HT-29 (cell line): ENCODE measurements around the gene KIF26B. TPM values are rescaled to one million over a fixed set of nuclear protein-coding genes. Genes with fewer than 3 reads are reported as not detected.
"Not testable (repeated sequence)": the region's sequence is repeated elsewhere in the genome, so short reads cannot be mapped to it uniquely, and the experiment has no call there.

ENCODE experiments used
- DNase-seq: peaks from one replicate; pipeline ENCODE4 v3.0.0-alpha.2; 2015; ENCODE audit warnings: low spot score
- total RNA-seq: library from RNA; depleted of rRNA; stranded (reverse); fragments of >200 nt; shearing (Covaris generic); gene quantifications from 2 replicates; pipeline ENCODE4 v1.2.3, GENCODE V29; 2014

Gene KIF26B
- total RNA-seq, 1 experiment from 2014 or later, result 0.74 TPM

GRCh38 chr1:245322673-245323072 lies 167.9 kb downstream of the KIF26B start:
- peak; percentile 11 for DNase-seq

- DNase-seq, result not testable (repeated sequence)
Observed at GRCh38 chr1:245323765-245324164, 169.0 kb downstream of the KIF26B start.

GRCh38 chr1:245325922-245326795 lies 171.4 kb downstream of the KIF26B start:
- no peak for DNase-seq

- DNase-seq, result no peak
Observed at GRCh38 chr1:245327360-245327759, 172.6 kb downstream of the KIF26B start.

GRCh38 chr1:245327842-245328241 lies 173.1 kb downstream of the KIF26B start:
- DNase-seq, result no peak

GRCh38 chr1:245330951-245331350 lies 176.2 kb downstream of the KIF26B start:
- no peak for DNase-seq

- no peak for DNase-seq
Observed at GRCh38 chr1:245332085-245332484, 177.3 kb downstream of the KIF26B start.

GRCh38 chr1:245332513-245332912 lies 177.7 kb downstream of the KIF26B start:
- DNase-seq, result no peak

- no peak for DNase-seq
Observed at GRCh38 chr1:245334235-245334634, 179.4 kb downstream of the KIF26B start.

GRCh38 chr1:245334827-245335490 lies 180.2 kb downstream of the KIF26B start:
- no peak for DNase-seq

- DNase-seq, result not testable (repeated sequence)
Observed at GRCh38 chr1:245335684-245336083, 180.9 kb downstream of the KIF26B start.

GRCh38 chr1:245336149-245336983 lies 181.6 kb downstream of the KIF26B start:
- DNase-seq, result peak; percentile 6

- not testable (repeated sequence) for DNase-seq
Observed at GRCh38 chr1:245336984-245337355, 182.2 kb downstream of the KIF26B start.

- no peak for DNase-seq
Observed at GRCh38 chr1:245337829-245338484, 183.2 kb downstream of the KIF26B start.

- no peak for DNase-seq
Observed at GRCh38 chr1:245338485-245338877, 183.7 kb downstream of the KIF26B start.

- no peak for DNase-seq
Observed at GRCh38 chr1:245341743-245342142, 187.0 kb downstream of the KIF26B start.

GRCh38 chr1:245345191-245345884 lies 190.6 kb downstream of the KIF26B start:
- DNase-seq, result no peak

- DNase-seq, result no peak
Observed at GRCh38 chr1:245348626-245349025, 193.8 kb downstream of the KIF26B start.

- DNase-seq, result no peak
Observed at GRCh38 chr1:245353411-245353810, 198.6 kb downstream of the KIF26B start.

- no peak for DNase-seq
Observed at GRCh38 chr1:245353915-245354775, 199.4 kb downstream of the KIF26B start.
